Stimulated activated CD8-positive, alpha-beta memory T cell treated with anti-CD3 and anti-CD28 coated beads, Interleukin-12 subunit alpha, Interleukin-12 subunit beta, amount 100 ng/mL, for 4 hours (primary cell): ENCODE measurements around the gene CXCL14.

Experiments
- DNase-seq: peaks from one replicate; pipeline ENCODE4 v3.0.0-alpha.2; 2020; ENCODE audit warnings: low read depth

Gene CXCL14

GRCh38 chr5:135596157-135596763 lies 17.5 kb upstream of the CXCL14 start:
- no peak for DNase-seq

- no peak for DNase-seq
Observed at GRCh38 chr5:135594416-135594960, 15.7 kb upstream of the CXCL14 start.

GRCh38 chr5:135593886-135594285 lies 15.1 kb upstream of the CXCL14 start:
- no peak for DNase-seq

- DNase-seq: no peak
Observed at GRCh38 chr5:135593141-135593540, 14.3 kb upstream of the CXCL14 start.

GRCh38 chr5:135592312-135593045 lies 13.7 kb upstream of the CXCL14 start:
- DNase-seq: no peak

- no peak for DNase-seq
Observed at GRCh38 chr5:135591277-135591676, 12.5 kb upstream of the CXCL14 start.

GRCh38 chr5:135589152-135589551 lies 10.4 kb upstream of the CXCL14 start:
- no peak for DNase-seq

- no peak for DNase-seq
Observed at GRCh38 chr5:135587721-135588663, 9.2 kb upstream of the CXCL14 start.

GRCh38 chr5:135584918-135585317 lies 6.1 kb upstream of the CXCL14 start:
- DNase-seq: no peak

GRCh38 chr5:135584276-135584675 lies 5.5 kb upstream of the CXCL14 start:
- DNase-seq: no peak

- DNase-seq: no peak
Observed at GRCh38 chr5:135582099-135582781, 3.4 kb upstream of the CXCL14 start.

- DNase-seq: no peak
Observed at GRCh38 chr5:135578305-135578684, 496 bp downstream of the CXCL14 start.

- no peak for DNase-seq
Observed at GRCh38 chr5:135577421-135577820, 1.4 kb downstream of the CXCL14 start.

GRCh38 chr5:135576075-135576599 lies 2.7 kb downstream of the CXCL14 start:
- DNase-seq: no peak

GRCh38 chr5:135574493-135574892 lies 4.3 kb downstream of the CXCL14 start:
- no peak for DNase-seq

GRCh38 chr5:135571902-135572301 lies 6.9 kb downstream of the CXCL14 start:
- no peak for DNase-seq

- DNase-seq: no peak
Observed at GRCh38 chr5:135571066-135571609, 7.7 kb downstream of the CXCL14 start.

- DNase-seq: no peak
Observed at GRCh38 chr5:135570453-135570764, 8.4 kb downstream of the CXCL14 start.

- no peak for DNase-seq
Observed at GRCh38 chr5:135569755-135570452, 8.9 kb downstream of the CXCL14 start.

- DNase-seq: no peak
Observed at GRCh38 chr5:135568923-135569360, 9.8 kb downstream of the CXCL14 start.

- no peak for DNase-seq
Observed at GRCh38 chr5:135568246-135568645, 10.5 kb downstream of the CXCL14 start.
